GM18511 (cell line): Measurements from ENCODE around the gene TNFAIP6.
"Not testable (repeated sequence)": the region's sequence is repeated elsewhere in the genome, so short reads cannot be mapped to it uniquely, and the experiment has no call there.

Experiments used
- ATAC-seq: cut with Tn5 transposase; IDR thresholded peaks from one replicate; pipeline ENCODE4 v1.9.1; 2021; ENCODE audit warnings: mild to moderate bottlenecking, moderate library complexity; ENCODE audit not compliant: unreplicated experiment

TNFAIP6 gene

GRCh38 chr2:151357359-151357758 is at the start of gene TNFAIP6:
Gene TNFAIP6, plus strand, starts transcription at chr2:151357592. Its CDS starts 75 bp downstream, at chr2:151357667.
- no peak for ATAC-seq

GRCh38 chr2:151310313-151310712 is 47.1 kb upstream of the TNFAIP6 start:
- not testable (repeated sequence) for ATAC-seq

- not testable (repeated sequence) for ATAC-seq
Measured at GRCh38 chr2:151312440-151312839, 45.0 kb upstream of the TNFAIP6 start.

- ATAC-seq, result no peak
Measured at GRCh38 chr2:151315381-151315903, 42.0 kb upstream of the TNFAIP6 start.

- no peak for ATAC-seq
Measured at GRCh38 chr2:151325581-151326095, 31.8 kb upstream of the TNFAIP6 start.

GRCh38 chr2:151326554-151326953 is 30.8 kb upstream of the TNFAIP6 start:
- no peak for ATAC-seq

- ATAC-seq, result no peak
Measured at GRCh38 chr2:151329998-151330397, 27.4 kb upstream of the TNFAIP6 start.

- ATAC-seq, result no peak
Measured at GRCh38 chr2:151333083-151333482, 24.3 kb upstream of the TNFAIP6 start.

GRCh38 chr2:151334082-151334815 is 23.1 kb upstream of the TNFAIP6 start:
- no peak for ATAC-seq

GRCh38 chr2:151336863-151337371 is 20.5 kb upstream of the TNFAIP6 start:
- no peak for ATAC-seq

- ATAC-seq, result no peak
Measured at GRCh38 chr2:151337643-151338042, 19.7 kb upstream of the TNFAIP6 start.

- ATAC-seq, result no peak
Measured at GRCh38 chr2:151338115-151338514, 19.3 kb upstream of the TNFAIP6 start.

- no peak for ATAC-seq
Measured at GRCh38 chr2:151343073-151343472, 14.3 kb upstream of the TNFAIP6 start.

GRCh38 chr2:151344191-151344590 is 13.2 kb upstream of the TNFAIP6 start:
- ATAC-seq, result not testable (repeated sequence)

- no peak for ATAC-seq
Measured at GRCh38 chr2:151344906-151345305, 12.5 kb upstream of the TNFAIP6 start.

GRCh38 chr2:151347294-151347693 is 10.1 kb upstream of the TNFAIP6 start:
- ATAC-seq, result no peak

- no peak for ATAC-seq
Measured at GRCh38 chr2:151347906-151348305, 9.5 kb upstream of the TNFAIP6 start.

- ATAC-seq, result no peak
Measured at GRCh38 chr2:151350579-151351195, 6.7 kb upstream of the TNFAIP6 start.

- no peak for ATAC-seq
Measured at GRCh38 chr2:151353995-151354394, 3.4 kb upstream of the TNFAIP6 start.

- ATAC-seq, result no peak
Measured at GRCh38 chr2:151354807-151355206, 2.6 kb upstream of the TNFAIP6 start.

GRCh38 chr2:151358166-151358970 is 976 bp downstream of the TNFAIP6 start:
- ATAC-seq, result no peak
